Measurements from ENCODE around the gene MAJIN.

MAJIN gene

GRCh38 chr11:64947208-64947814 is 24.6 kb downstream of the MAJIN start (continued):
- TF ChIP-seq ZNF768 (tag by site-specific recombination; IDR thresholded peaks at IDR 0.05) = no peak
- no peak for TF ChIP-seq ZNF514 (tag by site-specific recombination; IDR thresholded peaks at IDR 0.05)
- TF ChIP-seq ZBTB44 (tag by site-specific recombination; IDR thresholded peaks at IDR 0.05) = no peak
- TF ChIP-seq ZNF157 (tag by site-specific recombination; IDR thresholded peaks at IDR 0.05) = no peak
- TF ChIP-seq ZNF645 (tag by site-specific recombination; IDR thresholded peaks at IDR 0.05) = no peak
- TF ChIP-seq ZNF701 (tag by site-specific recombination; IDR thresholded peaks at IDR 0.05) = no peak
- TF ChIP-seq HOXD13 (CRISPR knock-in tag; IDR thresholded peaks at IDR 0.05; ENCODE audit: borderline replicate concordance) = no peak
- no peak for TF ChIP-seq ZNF785 (tag by site-specific recombination; IDR thresholded peaks at IDR 0.05)
- TF ChIP-seq OSR2 (tag by site-specific recombination; IDR thresholded peaks at IDR 0.05) = no peak
- TF ChIP-seq ZSCAN23 (tag by site-specific recombination; IDR thresholded peaks at IDR 0.05) = no peak
- TF ChIP-seq ZNF394 (tag by site-specific recombination; IDR thresholded peaks at IDR 0.05; ENCODE audit: borderline replicate concordance) = no peak

- H3K4me1 ChIP-seq (ENCODE audit: control insufficient read depth, insufficient read depth, low read length) = no peaks in the 10 kb centered on the region
- ChIA-PET POLR2A (interaction anchor here (0.9 to 1.3 kb wide), 3 partner anchors 9 to 158 kb away, joined by 3 read pairs; no protein-coding TSS in a partner anchor), CTCF (interaction anchor here (0.6 to 1.1 kb wide), 4 partner anchors 8 to 88 kb away, joined by 3 read pairs; no protein-coding TSS in a partner anchor)
- H3K27ac ChIP-seq (ENCODE audit: extremely low read depth, low read depth, low read length) = no peak overlapping the region
- no peaks in the 10 kb centered on the region for H3K9me3 ChIP-seq (ENCODE audit: control insufficient read depth, insufficient read depth, low read depth, low read length)
- TF ChIP-seq ZSCAN5A (tag by site-specific recombination; IDR thresholded peaks at IDR 0.05) (no peak), ZBTB6 (tag by site-specific recombination; IDR thresholded peaks at IDR 0.05) (no peak), ZNF112 (tag by site-specific recombination; IDR thresholded peaks at IDR 0.05) (no peak), PBX3 (CRISPR knock-in tag; IDR thresholded peaks at IDR 0.05) (no peak), ZBTB1 (tag by site-specific recombination; IDR thresholded peaks at IDR 0.05) (no peak), ZNF184 (tag by site-specific recombination; IDR thresholded peaks at IDR 0.05) (no peak), ZNF157 (tag by site-specific recombination; IDR thresholded peaks at IDR 0.05) (no peak), GLIS2 (tag by site-specific recombination; IDR thresholded peaks at IDR 0.05) (no peak), ZNF664 (tag by site-specific recombination; IDR thresholded peaks at IDR 0.05) (no peak), ZNF623 (tag by site-specific recombination; IDR thresholded peaks at IDR 0.05) (no peak), ZBTB44 (tag by site-specific recombination; IDR thresholded peaks at IDR 0.05) (no peak)
- H3K36me3 ChIP-seq (ENCODE audit: control insufficient read depth in 2 of 2, insufficient read depth in 1 of 2, low read length in 2 of 2) = peaks cover 0 to 35% of the 10 kb centered on the region in 2 experiments; a peak in 1 of 3 replicates
- H3K4me3 ChIP-seq (ENCODE audit: low read depth, low read length) = no peak overlapping the region
Observed at GRCh38 chr11:64936539-64936938, 35.4 kb downstream of the MAJIN start.

Data from HEK293 (cell line).